ENCODE measurements around the gene RXFP2.

GRCh38 chr13:31773538-31773937 lies 34.2 kb downstream of the RXFP2 start:
- TF ChIP-seq CTCF (tag by site-specific recombination; IDR thresholded peaks at IDR 0.05) (no peak), ZSCAN5A (tag by site-specific recombination; IDR thresholded peaks at IDR 0.05) (no peak), ZNF792 (tag by site-specific recombination; IDR thresholded peaks at IDR 0.05) (no peak)
